Measurements from ENCODE around the gene ALG13.

Gene ALG13

GRCh38 chrX:111687305-111687704, 6.3 kb downstream of the ALG13 start:
- TF ChIP-seq EZH2phosphoT487 (IDR thresholded peaks at IDR 0.05; ENCODE audit: low read depth) (no peak), CTCF (IDR thresholded peaks at IDR 0.05; ENCODE audit: low read depth, low read length) (no peak)
- Histone ChIP-seq H3K4me2 (ENCODE audit: low read length) (no peak overlapping the region), H4K20me1 (ENCODE audit: insufficient read depth, low read length) (peaks cover 6% of the 10 kb centered on the region), H3K4me1 (ENCODE audit: low read length) (peaks cover 5% of the 10 kb centered on the region), H3K9me3 (ENCODE audit: insufficient read depth, low read length) (no peaks in the 10 kb centered on the region), H3K27me3 (ENCODE audit: low read depth, low read length) (no peaks in the 10 kb centered on the region), H3K4me3 (ENCODE audit: low read length) (no peak overlapping the region), H3K36me3 (replicated peaks; ENCODE audit: low read depth, low read length) (peaks cover 53% of the 10 kb centered on the region), H3K9ac (ENCODE audit: low read length) (no peak overlapping the region), H3K27ac (ENCODE audit: low read length) (no peak overlapping the region), H2AFZ (ENCODE audit: low read depth, low read length) (no peak overlapping the region), H3K79me2 (ENCODE audit: low read length) (peaks cover 18% of the 10 kb centered on the region)

- Histone ChIP-seq H2AFZ (ENCODE audit: low read depth, low read length) (no peak overlapping the region), H3K27me3 (ENCODE audit: low read depth, low read length) (no peaks in the 10 kb centered on the region), H3K9me3 (ENCODE audit: insufficient read depth, low read length) (no peaks in the 10 kb centered on the region), H3K36me3 (replicated peaks; ENCODE audit: low read depth, low read length) (peaks cover 20% of the 10 kb centered on the region), H3K9ac (ENCODE audit: low read length) (no peak overlapping the region), H4K20me1 (ENCODE audit: insufficient read depth, low read length) (no peaks in the 10 kb centered on the region), H3K4me3 (ENCODE audit: low read length) (no peak overlapping the region), H3K27ac (ENCODE audit: low read length) (no peak overlapping the region), H3K79me2 (ENCODE audit: low read length) (no peaks in the 10 kb centered on the region), H3K4me2 (ENCODE audit: low read length) (no peak overlapping the region), H3K4me1 (ENCODE audit: low read length) (no peaks in the 10 kb centered on the region)
- TF ChIP-seq EZH2phosphoT487 (IDR thresholded peaks at IDR 0.05; ENCODE audit: low read depth) = no peak
- TF ChIP-seq CTCF (IDR thresholded peaks at IDR 0.05; ENCODE audit: low read depth, low read length) = no peak
These were observed 14.4 kb downstream of the ALG13 start for GRCh38 chrX:111695297-111695880.

GRCh38 chrX:111719426-111720210, 38.6 kb downstream of the ALG13 start:
- H3K79me2 ChIP-seq (ENCODE audit: low read length) = no peaks in the 10 kb centered on the region
- no peaks in the 10 kb centered on the region for H3K27me3 ChIP-seq (ENCODE audit: low read depth, low read length)
- no peak overlapping the region for H3K4me3 ChIP-seq (ENCODE audit: low read length)
- no peak overlapping the region for H3K4me2 ChIP-seq (ENCODE audit: low read length)
- no peaks in the 10 kb centered on the region for H3K4me1 ChIP-seq (ENCODE audit: low read length)
- no peaks in the 10 kb centered on the region for H3K9me3 ChIP-seq (ENCODE audit: insufficient read depth, low read length)
- TF ChIP-seq EZH2phosphoT487 (IDR thresholded peaks at IDR 0.05; ENCODE audit: low read depth) (no peak), CTCF (IDR thresholded peaks at IDR 0.05; ENCODE audit: low read depth, low read length) (peak; percentile 48)
- H3K9ac ChIP-seq (ENCODE audit: low read length) = no peak overlapping the region
- no peaks in the 10 kb centered on the region for H4K20me1 ChIP-seq (ENCODE audit: insufficient read depth, low read length)
- no peak overlapping the region for H2AFZ ChIP-seq (ENCODE audit: low read depth, low read length)
- H3K27ac ChIP-seq (ENCODE audit: low read length) = no peak overlapping the region
- H3K36me3 ChIP-seq (replicated peaks; ENCODE audit: low read depth, low read length) = peaks cover 28% of the 10 kb centered on the region

GRCh38 chrX:111728096-111728495, 47.1 kb downstream of the ALG13 start:
- peaks cover 54% of the 10 kb centered on the region for H3K36me3 ChIP-seq (replicated peaks; ENCODE audit: low read depth, low read length)

More at GRCh38 chrX:111728096-111728495, 47.1 kb downstream of the ALG13 start:
- TF ChIP-seq EZH2phosphoT487 (IDR thresholded peaks at IDR 0.05; ENCODE audit: low read depth) (no peak), CTCF (IDR thresholded peaks at IDR 0.05; ENCODE audit: low read depth, low read length) (no peak)
- Histone ChIP-seq H3K27me3 (ENCODE audit: low read depth, low read length) (no peaks in the 10 kb centered on the region), H3K4me3 (ENCODE audit: low read length) (no peak overlapping the region), H3K79me2 (ENCODE audit: low read length) (no peaks in the 10 kb centered on the region), H2AFZ (ENCODE audit: low read depth, low read length) (no peak overlapping the region), H3K27ac (ENCODE audit: low read length) (no peak overlapping the region), H4K20me1 (ENCODE audit: insufficient read depth, low read length) (no peaks in the 10 kb centered on the region; the same call in 1 of the 2 replicates), H3K9ac (ENCODE audit: low read length) (no peak overlapping the region), H3K4me1 (ENCODE audit: low read length) (no peaks in the 10 kb centered on the region), H3K4me2 (ENCODE audit: low read length) (no peak overlapping the region), H3K9me3 (ENCODE audit: insufficient read depth, low read length) (no peaks in the 10 kb centered on the region)
